GM21825 (cell line): ENCODE data around the gene FLVCR2.
"Not testable (repeated sequence)": the region's sequence is repeated elsewhere in the genome, so short reads cannot be mapped to it uniquely, and the experiment has no call there.

Experiments
- ATAC-seq: cut with Tn5 transposase; IDR thresholded peaks from one replicate; pipeline ENCODE4 v1.9.1; 2021; ENCODE audit warnings: mild to moderate bottlenecking, moderate library complexity; ENCODE audit not compliant: unreplicated experiment

The FLVCR2 gene

DNA sequence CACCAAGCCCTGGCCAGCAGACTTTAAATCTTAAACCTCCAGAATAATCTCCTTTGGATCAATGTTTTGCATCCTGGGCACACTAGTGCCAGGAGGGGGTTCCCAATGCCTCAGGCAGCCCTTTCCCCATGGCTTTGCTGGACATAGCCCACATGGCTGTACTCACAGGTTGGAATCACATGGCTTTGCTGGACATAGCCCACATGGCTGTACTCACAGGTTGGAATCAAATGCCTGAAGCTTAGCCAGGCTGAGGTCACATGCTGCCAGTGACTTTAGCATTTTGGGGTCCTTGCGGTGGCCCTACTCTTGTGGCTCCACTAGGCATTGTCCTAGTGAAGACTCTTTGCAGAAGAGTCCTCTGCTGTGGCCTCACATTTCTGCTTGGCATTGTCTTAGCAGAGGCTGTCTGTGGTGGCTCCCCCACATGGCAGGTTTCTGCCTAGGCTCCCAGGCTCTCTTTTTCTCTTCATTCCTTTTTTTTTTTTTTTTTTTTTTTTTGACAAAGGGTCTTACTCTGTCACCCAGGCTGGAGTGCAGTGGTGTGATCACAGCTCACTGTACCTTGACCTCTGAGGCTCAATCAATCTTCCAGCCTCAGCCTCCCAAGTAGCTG, 13.0 kb downstream of the FLVCR2 start:
- ATAC-seq: no peak

DNA sequence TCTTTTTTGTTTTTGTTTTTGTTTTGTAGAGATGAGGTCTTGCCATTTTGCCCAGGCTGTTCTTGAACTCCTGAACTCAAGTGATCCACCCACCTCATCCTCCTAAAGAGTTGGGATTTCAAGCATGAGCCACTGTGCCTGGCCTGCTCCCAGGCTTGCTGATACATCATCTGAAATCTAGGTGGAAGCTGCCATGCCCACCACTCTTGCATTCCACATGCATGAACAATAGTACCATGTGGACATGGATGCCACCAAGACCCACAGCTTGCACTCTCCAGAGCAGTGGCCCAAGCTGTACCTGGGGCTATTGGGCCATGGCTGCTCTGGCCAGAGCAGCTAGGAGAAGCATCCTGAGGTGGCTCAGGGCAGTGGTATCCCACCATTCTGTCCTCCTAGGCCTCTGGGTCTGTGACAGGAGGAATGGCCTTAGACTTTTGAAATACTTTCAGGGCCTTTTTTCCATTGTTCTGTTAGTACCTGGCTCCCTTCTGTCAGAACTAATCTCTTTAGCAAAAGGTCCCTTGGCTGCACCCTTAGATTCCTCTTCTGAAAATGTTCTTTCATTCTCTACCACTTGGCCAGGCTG, 13.7 kb downstream of the FLVCR2 start:
- ATAC-seq: no peak

DNA sequence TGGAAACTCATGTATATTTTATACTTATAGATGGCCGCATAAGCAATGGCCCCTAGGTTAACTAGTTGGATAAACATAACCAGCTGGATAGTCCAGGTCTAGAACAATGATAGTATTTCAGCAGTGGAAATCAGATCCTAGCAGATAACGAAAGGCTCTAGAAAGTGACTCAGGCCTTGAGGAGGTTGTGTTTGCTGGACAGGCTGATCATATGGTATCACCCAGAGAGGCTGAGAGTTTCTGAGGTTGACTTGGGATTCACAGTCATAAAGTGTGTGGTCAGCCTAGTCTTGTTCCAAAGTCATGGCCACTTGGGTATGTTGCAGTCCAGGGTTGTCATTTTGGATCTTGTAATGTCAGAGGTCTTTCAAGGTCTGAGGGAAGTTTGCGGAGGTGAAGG, 16.8 kb downstream of the FLVCR2 start:
- no peak for ATAC-seq

DNA sequence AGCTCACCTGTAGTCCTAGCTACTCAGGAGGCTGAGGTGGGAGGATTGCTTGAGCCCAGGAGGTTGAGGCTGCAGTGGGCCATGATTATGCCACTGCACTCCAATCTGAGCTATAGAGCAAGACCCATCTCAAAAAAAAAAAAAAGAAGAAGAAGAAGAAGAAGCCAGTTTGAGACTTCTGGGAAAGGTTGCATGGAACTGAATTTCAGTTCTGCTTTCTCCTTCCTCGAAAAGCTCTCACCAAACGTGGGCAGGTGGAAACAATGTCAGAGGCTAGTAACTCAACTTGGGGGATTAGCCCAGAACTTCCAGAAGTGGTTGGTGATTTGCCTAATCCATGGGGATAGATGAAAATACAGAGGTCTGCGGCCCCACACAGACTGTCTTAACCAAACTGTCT, 18.7 kb downstream of the FLVCR2 start:
- no peak for ATAC-seq

DNA sequence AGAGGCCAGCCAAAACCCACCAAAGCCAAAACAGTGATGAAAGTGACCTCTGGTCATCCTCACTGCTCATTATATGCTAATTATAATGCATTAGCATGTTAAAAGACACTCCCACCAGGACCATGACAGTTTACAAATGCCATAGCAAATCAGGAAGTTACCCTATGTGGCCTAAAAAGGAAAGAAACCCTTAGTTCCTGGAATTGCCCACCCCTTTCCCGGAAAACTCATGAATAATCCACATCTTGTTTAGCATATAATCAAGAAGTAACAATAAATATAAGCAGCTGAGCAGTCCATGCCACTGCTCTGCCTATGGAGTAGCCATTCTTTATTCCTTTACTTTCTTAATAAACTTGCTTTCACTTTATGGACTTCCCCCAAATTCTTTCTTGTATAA, 21.7 kb downstream of the FLVCR2 start:
- not testable (repeated sequence) for ATAC-seq

DNA sequence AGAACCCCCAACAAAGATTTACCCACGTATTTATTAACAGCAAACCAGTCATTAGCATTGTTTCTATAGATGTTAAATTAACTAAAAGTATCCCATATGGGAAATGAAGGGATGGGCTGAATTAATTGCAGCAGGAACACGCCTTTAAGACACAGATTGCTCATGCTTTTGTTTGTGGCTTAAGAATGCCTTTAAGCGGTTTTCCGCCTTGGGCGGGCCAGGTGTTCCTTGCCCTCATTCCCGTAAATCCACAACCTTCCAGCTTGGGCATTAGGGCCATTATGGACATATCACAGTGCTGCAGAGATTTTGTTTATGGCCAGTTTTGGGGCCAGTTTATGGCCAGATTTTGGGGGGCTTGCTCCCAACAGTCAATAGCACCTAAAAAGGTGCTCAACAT, 22.6 kb downstream of the FLVCR2 start:
- ATAC-seq: not testable (repeated sequence)

DNA sequence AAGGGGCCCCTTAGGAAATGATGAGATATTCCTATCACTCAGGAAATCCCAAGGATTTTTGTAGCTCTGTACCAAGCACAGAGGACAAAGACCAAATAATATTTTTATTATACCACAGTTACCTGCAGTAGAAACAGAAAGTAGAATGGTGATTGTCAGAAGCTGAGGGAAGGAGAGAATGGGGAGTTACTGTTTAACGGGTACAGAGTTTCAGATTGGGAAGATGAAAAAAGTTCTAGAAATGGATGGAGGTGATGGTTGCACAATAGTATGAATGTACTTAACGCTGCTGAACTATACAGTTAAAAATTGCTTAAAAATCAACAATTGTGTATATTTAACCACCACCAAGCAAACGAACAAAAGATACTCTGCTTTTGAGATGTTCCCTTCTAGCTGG, 24.1 kb downstream of the FLVCR2 start:
- ATAC-seq: no peak

DNA sequence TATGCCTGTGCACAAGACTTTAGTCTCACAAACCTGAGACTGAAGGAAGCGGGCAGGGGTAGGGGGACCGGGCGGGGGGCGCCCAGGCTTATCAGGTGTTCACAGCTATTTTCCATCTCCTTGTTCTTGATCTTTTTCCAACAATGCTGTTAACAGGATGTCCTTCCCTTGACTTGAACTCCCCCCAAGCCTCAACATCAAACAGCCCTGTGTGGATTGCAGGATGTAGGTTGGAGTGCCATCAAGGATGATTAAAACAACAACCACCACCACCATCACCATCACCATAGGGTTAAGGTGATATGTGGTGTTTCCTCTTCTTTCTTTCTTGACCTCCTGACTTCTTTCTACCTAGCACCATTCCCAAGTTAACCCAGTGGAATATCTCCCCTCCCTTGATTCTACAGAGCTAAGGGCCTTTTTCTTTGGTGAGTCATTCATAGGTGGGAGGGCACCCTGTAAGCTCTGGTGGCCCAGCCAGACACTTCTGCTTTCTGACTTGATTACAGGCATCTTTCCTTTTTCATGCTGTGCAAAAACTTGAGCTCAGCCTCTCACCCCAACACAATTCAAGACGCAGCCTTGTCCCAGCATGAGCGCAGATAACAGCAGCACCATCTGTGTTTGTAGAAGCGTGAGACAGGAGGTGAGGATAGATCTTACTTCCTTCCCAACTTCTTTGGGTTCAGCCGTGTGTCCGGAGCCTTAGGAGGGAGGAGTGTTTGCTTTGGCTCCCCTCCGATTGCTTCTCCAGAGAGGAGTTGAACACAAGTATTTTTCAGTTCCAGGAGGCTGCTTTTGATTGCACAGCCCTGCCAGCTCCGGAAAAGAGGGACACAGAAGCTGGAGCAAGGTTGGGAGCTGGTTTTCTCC, 26.8 kb downstream of the FLVCR2 start:
- ATAC-seq: no peak

DNA sequence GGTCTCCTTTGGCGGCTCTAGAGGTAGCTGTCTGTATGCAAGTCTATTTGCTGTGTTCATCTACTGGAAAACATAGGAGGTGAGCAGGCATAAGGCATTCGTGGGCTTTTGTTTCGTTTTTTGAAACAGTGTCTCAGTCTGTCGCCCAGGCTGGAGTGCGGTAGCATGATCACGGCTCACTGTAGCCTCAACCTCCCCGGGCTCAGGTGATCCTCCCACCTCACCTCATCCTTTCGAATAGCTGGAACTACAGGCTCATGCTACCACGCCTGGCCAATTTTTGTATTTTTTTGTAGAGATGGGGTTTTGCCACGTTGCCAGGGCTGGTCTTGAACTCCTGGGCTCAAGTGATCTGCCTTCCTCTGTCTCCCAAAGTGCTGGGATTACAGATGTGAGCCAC, 27.5 kb downstream of the FLVCR2 start:
- no peak for ATAC-seq

DNA sequence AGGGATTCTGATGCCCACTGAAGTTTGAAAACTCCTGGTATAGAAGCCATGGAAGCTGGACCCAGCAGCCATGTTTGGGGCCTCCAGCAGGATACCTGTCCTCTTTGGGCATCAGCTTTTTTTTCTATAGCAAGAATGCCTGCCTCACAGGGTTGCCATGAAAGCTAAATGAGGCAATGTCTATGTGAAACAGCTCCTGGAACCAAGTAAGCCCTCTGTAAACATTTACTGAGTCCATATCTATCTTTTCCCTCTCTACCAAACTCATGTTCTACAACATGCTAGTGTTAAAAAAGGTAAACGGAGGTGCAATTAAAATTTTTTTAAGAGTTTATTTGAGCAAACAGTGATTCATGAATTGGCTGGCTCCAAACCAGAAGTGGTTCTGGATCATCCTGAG, 28.6 kb downstream of the FLVCR2 start:
- ATAC-seq: no peak

DNA sequence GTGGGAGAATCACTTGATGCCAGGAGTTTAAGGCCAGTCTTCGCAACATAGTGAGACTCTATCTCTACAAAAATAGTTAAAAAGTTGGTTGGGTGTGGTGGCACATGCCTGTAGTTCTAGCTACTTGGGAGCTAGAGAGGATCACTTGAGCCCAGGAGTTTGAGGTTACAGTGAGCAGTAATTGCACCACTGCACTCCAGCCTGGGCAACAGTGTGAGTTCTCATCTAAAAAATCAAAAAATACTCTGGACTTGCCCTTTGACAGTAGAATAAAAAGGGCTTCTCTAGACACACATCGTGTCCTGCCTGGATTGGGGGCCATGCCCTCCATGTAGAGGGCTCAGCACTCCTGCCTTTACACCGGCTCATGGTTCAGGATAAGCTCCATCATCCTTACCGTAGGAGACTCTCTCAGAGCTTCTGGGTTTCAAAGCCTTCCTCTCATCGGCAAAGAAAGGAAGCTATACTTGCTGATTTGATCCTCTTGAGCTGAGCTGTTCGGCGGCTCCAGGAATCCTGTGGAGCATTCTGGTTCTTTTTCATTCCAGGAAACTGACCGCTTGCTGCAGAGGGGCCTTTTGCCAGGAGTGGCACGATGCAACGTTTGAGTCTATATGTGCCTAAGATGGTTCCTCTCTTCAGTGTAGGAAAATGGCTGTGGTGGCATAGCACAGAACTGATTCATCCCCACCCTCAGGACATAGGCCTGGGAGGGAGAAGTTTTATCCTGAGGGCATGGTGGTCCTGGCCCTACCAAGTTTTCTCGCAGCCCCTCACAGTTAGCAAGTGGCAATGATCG, 29.6 kb downstream of the FLVCR2 start:
- ATAC-seq: no peak

DNA sequence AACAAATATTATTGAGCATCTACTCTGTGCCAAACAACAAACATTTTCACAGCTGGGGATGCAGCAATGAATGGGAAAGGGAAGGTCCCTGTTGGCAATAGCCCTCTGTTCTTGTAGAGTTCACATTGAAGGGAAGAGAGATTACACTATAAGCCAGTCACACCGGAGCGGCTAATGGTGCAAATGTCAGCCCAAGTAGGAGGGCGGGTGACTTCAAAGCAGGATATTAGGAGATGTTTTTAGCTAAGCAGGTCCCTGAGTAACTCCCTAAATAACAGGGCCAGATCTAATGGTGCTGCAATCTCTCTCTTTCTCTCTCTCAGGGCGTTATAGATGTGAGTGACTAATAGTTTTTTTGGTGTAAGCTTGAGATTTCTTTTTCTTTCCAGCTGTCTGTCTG, 30.7 kb downstream of the FLVCR2 start:
- no peak for ATAC-seq

DNA sequence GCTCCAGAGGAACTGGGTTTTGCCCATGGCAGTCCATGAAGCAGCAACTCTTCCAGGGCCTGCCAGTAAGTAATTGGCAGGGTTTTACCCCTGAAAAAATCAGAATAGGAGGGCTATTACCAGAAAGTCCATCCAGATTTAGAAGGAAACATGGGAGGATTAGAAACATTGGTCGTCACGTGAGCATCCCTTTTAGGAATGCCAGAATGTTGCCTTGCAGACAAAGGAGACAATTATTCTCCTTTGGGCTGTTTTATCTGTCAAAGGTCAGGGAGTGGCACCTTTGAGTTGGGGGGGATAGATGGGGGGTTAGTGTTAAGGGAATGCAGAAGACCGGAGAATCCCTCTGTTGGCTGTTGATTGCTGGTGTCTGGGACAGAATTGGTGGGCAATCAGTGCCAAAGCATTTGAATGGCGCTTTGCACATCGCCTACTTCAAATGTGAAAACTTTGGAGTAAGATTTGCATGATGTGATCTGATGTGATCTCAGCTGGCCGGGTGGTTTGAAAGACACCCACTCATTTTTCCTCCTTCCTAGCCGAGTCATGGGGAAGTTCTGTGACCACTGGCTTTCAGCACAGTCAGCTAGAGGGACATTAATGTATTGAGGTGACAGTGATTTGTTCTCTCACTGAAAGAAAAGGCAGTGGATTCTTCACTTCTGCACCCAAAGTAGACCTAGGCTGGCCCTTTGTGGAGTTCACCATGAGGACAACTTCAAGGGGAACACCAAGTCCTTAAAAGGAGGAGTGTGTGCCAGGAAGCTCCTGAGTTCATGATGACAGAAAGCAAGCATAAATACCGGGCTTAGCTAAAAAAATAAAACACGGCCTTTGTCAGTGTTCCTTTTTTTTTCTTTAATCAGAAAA, 31.4 kb downstream of the FLVCR2 start:
- no peak for ATAC-seq

DNA sequence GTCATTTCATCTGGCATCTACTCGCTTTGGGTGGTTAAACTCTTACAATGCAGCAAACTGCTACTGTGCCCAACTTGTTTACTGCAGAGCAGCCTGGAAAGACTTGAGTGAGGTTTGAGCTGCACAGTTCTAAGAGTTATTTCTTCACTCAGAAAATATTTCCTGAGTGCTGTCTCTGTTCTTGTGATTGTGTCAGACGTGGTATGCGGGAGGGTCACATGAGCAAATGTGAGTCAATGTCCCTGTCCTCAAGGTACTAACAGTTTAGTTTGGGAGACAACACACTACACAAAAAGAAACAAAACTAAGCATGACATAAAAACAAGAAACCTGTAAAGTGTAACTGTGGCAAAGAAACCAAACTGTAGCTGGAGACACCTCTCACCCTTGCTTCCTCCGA, 32.4 kb downstream of the FLVCR2 start:
- no peak for ATAC-seq

DNA sequence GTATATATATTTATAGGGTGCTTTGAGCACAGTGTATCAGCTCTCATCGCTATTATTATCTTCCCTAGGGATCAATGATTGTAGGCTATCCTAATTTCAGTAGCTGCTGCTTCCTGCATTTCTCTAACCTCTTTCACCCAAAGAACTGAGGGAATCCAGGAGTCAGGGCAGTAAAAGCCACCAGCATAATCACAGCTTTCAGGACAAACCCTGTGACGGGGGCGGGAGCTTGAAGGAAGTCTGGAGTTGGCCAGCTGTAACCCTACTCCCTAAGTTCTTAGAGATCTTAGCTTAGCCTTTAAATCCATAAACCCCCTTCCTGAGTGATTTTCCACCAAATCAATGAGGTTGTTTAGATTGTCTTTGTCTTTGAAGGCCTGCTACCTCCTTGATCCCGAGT, 33.7 kb downstream of the FLVCR2 start:
- ATAC-seq: no peak

DNA sequence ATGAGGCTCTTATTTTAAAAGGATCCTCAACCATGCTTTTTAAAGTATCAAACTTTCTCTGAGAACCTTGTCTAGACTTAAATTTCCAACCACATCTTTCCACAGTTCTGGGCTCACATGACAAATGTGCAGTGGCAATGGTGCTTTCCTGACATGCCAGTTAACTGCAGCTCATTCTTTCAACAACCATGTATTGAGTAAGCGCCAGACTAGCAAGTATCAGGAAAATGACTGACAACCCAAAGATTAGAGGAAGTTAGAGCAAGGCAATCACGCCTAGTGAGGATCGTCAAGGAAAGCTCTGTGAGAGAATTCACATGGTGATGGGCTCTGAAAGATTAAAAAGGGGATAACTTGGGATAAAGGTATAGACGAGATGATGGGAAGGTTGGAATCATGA, 35.8 kb downstream of the FLVCR2 start:
- no peak for ATAC-seq

DNA sequence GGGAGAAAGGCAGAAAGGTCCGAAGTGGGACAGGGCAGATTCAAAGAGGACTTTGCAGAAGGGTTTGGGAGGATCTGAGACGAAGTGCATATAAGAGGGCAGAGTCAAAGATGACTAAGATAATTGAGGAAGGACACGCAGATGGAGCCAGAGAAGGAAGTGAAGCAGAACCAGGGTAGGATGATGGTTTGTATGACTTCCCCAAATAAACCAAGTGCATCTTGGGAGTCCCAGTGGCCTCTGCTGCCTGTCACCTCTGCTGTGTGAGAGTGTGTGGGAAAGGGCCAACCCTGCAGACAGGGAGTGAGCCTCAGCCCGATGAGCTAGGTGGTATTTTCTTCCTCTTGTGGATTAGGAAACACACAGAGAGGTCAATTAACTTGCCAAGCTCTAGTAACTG, 36.8 kb downstream of the FLVCR2 start:
- no peak for ATAC-seq

DNA sequence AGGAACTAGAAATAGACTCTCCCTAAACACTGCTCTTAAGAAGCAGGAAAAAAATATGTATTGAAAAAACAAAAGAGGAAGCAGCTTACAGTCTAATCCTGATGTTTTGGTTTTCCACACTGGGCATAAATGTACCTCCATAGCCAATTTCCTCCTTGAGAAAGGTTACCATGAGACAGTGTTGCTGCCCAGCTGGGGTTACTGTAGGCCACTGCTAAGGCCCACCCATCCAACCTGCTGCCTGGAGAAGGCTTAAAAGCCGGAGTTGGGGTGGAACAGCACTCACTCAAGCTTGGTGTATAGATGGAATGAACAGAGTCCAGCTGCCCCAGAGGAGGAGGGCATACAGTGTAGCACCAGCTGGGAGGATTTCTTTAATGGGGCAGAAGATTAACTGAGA, 41.1 kb downstream of the FLVCR2 start:
- no peak for ATAC-seq

DNA sequence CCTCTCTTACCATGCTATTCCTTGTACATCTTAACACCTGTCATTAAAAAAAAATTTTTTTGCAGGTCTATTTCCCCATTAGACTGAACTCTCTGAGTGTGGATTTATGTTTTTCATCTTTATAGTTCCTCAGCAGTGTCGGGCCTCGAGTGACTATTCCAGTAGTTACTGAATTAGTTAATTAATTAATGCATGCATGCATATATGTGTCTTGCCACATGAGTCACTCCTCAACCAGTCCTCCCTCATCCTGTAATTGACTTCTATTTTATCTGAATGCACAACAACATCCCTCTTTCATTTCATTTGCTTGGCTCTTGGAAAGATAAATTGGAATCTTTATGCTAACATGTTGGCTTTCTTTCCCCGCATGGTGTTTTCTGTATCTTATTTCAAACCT, 46.6 kb downstream of the FLVCR2 start:
- ATAC-seq: no peak

DNA sequence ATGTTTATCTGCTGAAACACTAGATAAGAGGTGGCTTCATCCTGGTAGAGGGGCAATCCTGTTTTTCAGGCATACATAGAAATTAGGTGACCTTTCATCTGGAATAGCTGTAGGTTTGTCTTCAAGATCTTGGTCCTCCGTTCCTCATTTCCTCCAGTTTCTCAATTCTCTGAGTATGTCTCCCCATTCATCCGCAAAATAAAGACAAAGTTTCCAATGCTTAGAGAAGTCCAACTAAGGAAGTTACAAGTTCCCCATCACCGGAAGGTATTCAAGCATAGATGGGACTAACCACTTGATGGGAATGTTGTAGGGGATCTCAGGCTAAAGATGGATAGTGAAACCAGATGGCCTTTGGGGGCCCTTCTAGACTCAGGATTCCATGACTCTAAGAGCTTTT, 48.0 kb downstream of the FLVCR2 start:
- no peak for ATAC-seq

DNA sequence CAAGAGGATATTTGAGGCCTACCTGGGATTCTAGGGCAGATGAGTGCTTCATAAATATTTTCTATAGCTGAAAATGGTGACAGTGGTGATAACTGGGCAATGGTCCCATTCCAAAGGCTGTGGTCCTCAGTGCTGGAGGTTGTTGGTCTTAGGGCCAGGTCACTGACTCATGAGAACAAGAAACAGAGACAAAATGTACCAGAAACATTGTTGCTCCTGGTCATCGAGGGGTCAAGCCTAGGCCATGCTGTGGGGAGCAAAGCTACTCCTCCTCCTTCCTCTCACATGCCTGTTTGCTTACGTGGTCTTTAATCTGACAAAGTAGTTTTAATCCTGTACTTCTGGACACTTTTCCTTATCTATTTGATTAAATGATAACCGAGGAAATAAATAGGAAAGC, 48.4 kb downstream of the FLVCR2 start:
- no peak for ATAC-seq
